Stimulated activated CD8-positive, alpha-beta memory T cell treated with anti-CD3 and anti-CD28 coated beads, Interleukin-12 subunit alpha, Interleukin-12 subunit beta, amount 100 ng/mL, for 24 hours (primary cell): ENCODE measurements around the gene BIVM.

Source experiments
- DNase-seq: peaks from one replicate; pipeline ENCODE4 v3.0.0-alpha.2; 2020; ENCODE audit errors: extremely low read depth

Gene BIVM

DNA sequence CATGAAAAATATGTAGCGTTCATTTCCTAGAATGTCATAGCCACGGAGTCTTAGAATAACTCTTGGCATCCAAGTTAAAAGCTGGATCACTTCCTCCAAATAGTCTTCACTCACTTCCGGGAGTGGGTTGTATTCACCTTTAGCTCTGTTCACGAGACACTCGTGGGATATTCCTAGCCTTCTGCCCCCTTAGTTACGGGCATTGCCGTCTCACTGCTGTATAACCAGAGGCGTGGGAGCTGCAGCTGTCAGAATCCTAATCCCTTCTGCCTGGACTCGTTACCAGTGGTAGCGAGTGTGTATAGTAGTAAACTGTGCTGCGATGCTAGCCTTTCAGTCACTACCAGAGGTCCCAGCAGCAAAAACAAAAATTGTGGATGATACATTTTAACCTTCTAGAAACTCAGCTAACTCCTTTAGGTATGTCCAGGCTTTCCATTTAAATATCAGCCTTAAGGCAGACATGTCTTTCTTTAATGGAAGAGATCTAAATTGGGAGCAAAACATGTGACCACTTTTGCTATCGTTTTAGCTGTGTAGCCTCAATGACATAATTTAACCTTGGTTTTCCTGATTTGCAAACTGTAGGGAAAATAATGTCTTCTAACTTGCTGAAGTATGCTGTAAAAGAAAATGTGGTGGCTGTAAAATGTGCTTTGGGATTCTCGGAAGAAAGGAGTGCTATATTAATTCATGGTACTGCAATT is 81.0 kb downstream of the BIVM start:
- DNase-seq = no peak

- DNase-seq = no peak
Observed at GRCh38 chr13:102881819-102882686, 83.1 kb downstream of the BIVM start.
